ENCODE results near the gene ASB9. TPM values are rescaled to one million over a fixed set of nuclear protein-coding genes. Genes with fewer than 3 reads are reported as not detected.

ASB9 gene
- total RNA-seq, 1 donor from 2014 or later = 4.0 TPM

Other genes with a start within 250 kb of the ASB9 start
- 43.3 TPM for gene ASB11, start 45.6 kb upstream of the ASB9 start, total RNA-seq
- 16.5 TPM for gene PIGA, start 65.4 kb upstream of the ASB9 start, total RNA-seq
- 12.3 TPM for gene VEGFD, start 114.3 kb upstream of the ASB9 start, total RNA-seq
- 6.8 TPM for gene PIR, start 223.2 kb upstream of the ASB9 start, total RNA-seq
- 3.4 TPM for gene BMX, start 230.7 kb upstream of the ASB9 start, total RNA-seq

All from tongue (tissue), 1 donor.